Trophoblast cell (in vitro differentiated cells and primary cell): ENCODE measurements around the gene METTL22.

Experiments
- DNase-seq, 2 donors: peaks; one replicate each; pipeline ENCODE4 v3.0.0-alpha.2; 2016
- H2AFZ ChIP-seq: 2 replicates; pipeline ENCODE4 v1.6.1; 2013; ENCODE audit warnings: low read length, moderate library complexity, mild to moderate bottlenecking; ENCODE audit not compliant: insufficient read depth, poor library complexity
- H2AK5ac ChIP-seq: 2 replicates; pipeline ENCODE4 v1.6.1; 2013; ENCODE audit warnings: mild to moderate bottlenecking, low read length
- H2BK120ac ChIP-seq: 2 replicates; pipeline ENCODE4 v1.6.1; 2013; ENCODE audit warnings: low read length, mild to moderate bottlenecking, moderate library complexity; ENCODE audit not compliant: insufficient read depth, poor library complexity
- H2BK12ac ChIP-seq: 2 replicates; pipeline ENCODE4 v1.6.1; 2013; ENCODE audit warnings: mild to moderate bottlenecking, low read length, moderate library complexity
- H2BK5ac ChIP-seq: 2 replicates; pipeline ENCODE4 v1.6.1; 2013; ENCODE audit warnings: low read length, low read depth, moderate library complexity, mild to moderate bottlenecking; ENCODE audit not compliant: poor library complexity
- H3K14ac ChIP-seq: 2 replicates; pipeline ENCODE4 v1.6.1; 2013; ENCODE audit warnings: mild to moderate bottlenecking, low read length
- H3K18ac ChIP-seq: 2 replicates; pipeline ENCODE4 v1.6.1; 2013; ENCODE audit warnings: mild to moderate bottlenecking, low read length
- H3K23ac ChIP-seq: 2 replicates; pipeline ENCODE4 v1.6.1; 2013; ENCODE audit warnings: low read length
- H3K27ac ChIP-seq: 2 replicates; pipeline ENCODE4 v1.5.1; 2013; ENCODE audit warnings: low read depth, mild to moderate bottlenecking, inconsistent platforms, low read length, moderate library complexity
- H3K27me3 ChIP-seq: 2 replicates; pipeline ENCODE4 v1.6.1; 2013; ENCODE audit warnings: inconsistent platforms, mild to moderate bottlenecking, low read length, moderate library complexity; ENCODE audit not compliant: insufficient read depth
- H3K36me3 ChIP-seq, 2 experiments: 1 replicate in 1 of 2; 2 replicates in 1 of 2; pipeline ENCODE4 v1.6.1; 2013; ENCODE audit warnings: low read length in 2 of 2, mild to moderate bottlenecking in 2 of 2, moderate library complexity in 1 of 2; ENCODE audit not compliant: insufficient read depth in 2 of 2, control insufficient read depth in 1 of 2
- H3K4ac ChIP-seq: 2 replicates; pipeline ENCODE4 v1.6.1; 2013; ENCODE audit warnings: low read depth, mild to moderate bottlenecking, low read length, moderate library complexity
- H3K4me1 ChIP-seq, 2 experiments: 1 replicate in 1 of 2; 2 replicates in 1 of 2; pipeline ENCODE4 v1.6.1; 2013; ENCODE audit warnings: low read length in 2 of 2, mild to moderate bottlenecking in 2 of 2, moderate library complexity in 1 of 2; ENCODE audit not compliant: insufficient read depth in 2 of 2, control insufficient read depth in 1 of 2
- H3K4me2 ChIP-seq: 2 replicates; pipeline ENCODE4 v1.6.1; 2013; ENCODE audit warnings: inconsistent platforms, mild to moderate bottlenecking, low read length, moderate library complexity
- H3K4me3 ChIP-seq: 2 replicates; pipeline ENCODE4 v1.5.1; 2013; ENCODE audit warnings: mild to moderate bottlenecking, low read depth, low read length, inconsistent platforms
- H3K79me1 ChIP-seq: one replicate; pipeline ENCODE4 v1.6.1; 2013; ENCODE audit warnings: low read length
- H3K79me2 ChIP-seq: 2 replicates; pipeline ENCODE4 v1.6.1; 2013; ENCODE audit warnings: low read length, mild to moderate bottlenecking; ENCODE audit not compliant: control insufficient read depth, insufficient read depth, poor library complexity
- H3K9ac ChIP-seq: 2 replicates; pipeline ENCODE4 v1.6.1; 2013; ENCODE audit warnings: mild to moderate bottlenecking, low read length
- H3K9me3 ChIP-seq: 2 replicates; pipeline ENCODE4 v1.6.1; 2013; ENCODE audit warnings: low read depth, mild to moderate bottlenecking, control low read depth, inconsistent platforms, low read length; ENCODE audit not compliant: insufficient read depth
- H4K12ac ChIP-seq: 2 replicates; pipeline ENCODE4 v1.6.1; 2013; ENCODE audit warnings: low read depth, mild to moderate bottlenecking, low read length, moderate library complexity
- H4K8ac ChIP-seq: 2 replicates; pipeline ENCODE4 v1.6.1; 2013; ENCODE audit warnings: low read depth, mild to moderate bottlenecking, low read length, moderate library complexity
- H4K91ac ChIP-seq: one replicate; pipeline ENCODE4 v1.6.1; 2013; ENCODE audit warnings: low read depth, mild to moderate bottlenecking, low read length, moderate library complexity
- WGBS: extraction: QIAGEN DNeasy Blood & Tissue Kit; methylation state at CpG from one replicate; pipeline ENCODE4 v1.1.7; 2013; ENCODE audit warnings: missing lambda C conversion rate; ENCODE audit not compliant: insufficient read length, insufficient coverage; ENCODE audit errors: extremely low coverage; 5-methylcytosine and 5-hydroxymethylcytosine counted together

Gene METTL22

DNA sequence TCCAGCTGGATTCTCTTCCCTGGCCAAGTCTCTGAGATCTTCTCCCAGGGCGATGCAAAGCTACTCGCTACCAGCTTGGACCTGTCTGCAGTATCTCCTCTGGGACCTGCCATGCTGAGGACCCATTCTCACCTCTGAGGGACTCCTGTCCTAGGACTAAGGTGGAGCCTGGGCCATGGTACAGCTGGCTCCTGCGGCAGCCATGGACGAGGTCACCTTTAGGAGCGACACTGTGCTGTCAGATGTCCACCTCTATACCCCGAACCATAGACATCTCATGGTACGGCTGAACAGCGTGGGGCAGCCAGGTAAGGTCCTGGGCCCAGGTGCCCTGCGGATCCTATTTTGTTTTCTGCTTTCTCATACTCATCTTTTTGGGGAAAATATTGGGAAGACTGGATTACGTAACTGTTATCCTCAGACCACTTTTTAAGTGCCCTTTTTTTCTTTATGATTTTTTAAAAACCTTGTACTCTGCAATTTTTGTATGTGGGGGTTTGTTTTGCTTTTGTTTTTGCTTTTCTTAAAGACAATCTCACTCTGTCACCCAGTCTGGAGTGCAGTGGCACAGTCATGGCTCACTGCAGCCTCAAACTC lies 4.1 kb downstream of the METTL22 start:
- no peak overlapping the region for H3K9ac ChIP-seq
- no peak overlapping the region for H4K8ac ChIP-seq
- H2BK120ac ChIP-seq: no peak overlapping the region
- no peak overlapping the region for H3K4me2 ChIP-seq
- no peak overlapping the region for H3K27ac ChIP-seq
- no peaks in the 10 kb centered on the region for H3K27me3 ChIP-seq
- peaks cover 48 to 50% of the 10 kb centered on the region in 2 experiments for H3K36me3 ChIP-seq
- peaks cover 0 to 3% of the 10 kb centered on the region in 2 experiments for H3K4me1 ChIP-seq
- no peak overlapping the region for H2BK5ac ChIP-seq
- H2AFZ ChIP-seq: no peak overlapping the region
- no peak overlapping the region for H3K14ac ChIP-seq
- no peak overlapping the region for H3K4me3 ChIP-seq
- no peak overlapping the region for H3K23ac ChIP-seq
- no peak overlapping the region for H2BK12ac ChIP-seq
- peaks cover 8% of the 10 kb centered on the region for H3K79me2 ChIP-seq
- no peak overlapping the region for H3K18ac ChIP-seq
- H2AK5ac ChIP-seq: no peak overlapping the region
- H3K9me3 ChIP-seq: no peaks in the 10 kb centered on the region
- no peak for DNase-seq
- H3K4ac ChIP-seq: no peak overlapping the region
- peaks cover 6% of the 10 kb centered on the region for H3K79me1 ChIP-seq
- WGBS: no CpG with 5 or more reads among the region's 10 CpGs
- H4K12ac ChIP-seq: no peak overlapping the region
- H4K91ac ChIP-seq: no peak overlapping the region

DNA sequence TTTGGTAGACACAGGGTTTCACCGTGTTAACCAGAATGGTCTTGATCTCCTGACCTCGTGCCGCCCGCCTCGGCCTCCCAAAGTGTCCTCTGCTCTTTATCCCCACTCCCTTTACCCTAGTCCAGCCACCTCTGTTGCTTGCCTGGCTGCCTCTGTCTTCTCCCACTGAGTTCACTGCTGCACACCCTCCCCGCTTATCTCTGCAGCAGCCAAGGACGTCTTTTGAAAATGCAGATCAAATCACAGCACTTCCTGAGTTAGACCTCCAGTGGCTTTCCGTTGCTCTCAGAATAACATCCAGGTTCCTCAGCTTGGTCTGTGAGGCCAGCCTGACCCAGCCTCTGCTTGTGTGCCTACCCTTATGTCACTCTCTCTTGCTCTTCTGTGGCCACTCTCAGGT lies 5.4 kb downstream of the METTL22 start:
- Histone ChIP-seq H3K23ac (no peak overlapping the region), H3K4me2 (no peak overlapping the region), H2BK5ac (no peak overlapping the region), H2AK5ac (no peak overlapping the region), H4K91ac (no peak overlapping the region), H2BK120ac (no peak overlapping the region), H3K14ac (no peak overlapping the region), H3K27me3 (no peaks in the 10 kb centered on the region), H4K12ac (no peak overlapping the region), H3K27ac (no peak overlapping the region), H3K18ac (no peak overlapping the region), H3K36me3 (peaks cover 58 to 60% of the 10 kb centered on the region in 2 experiments), H2BK12ac (no peak overlapping the region), H2AFZ (no peak overlapping the region), H3K9me3 (no peaks in the 10 kb centered on the region), H3K9ac (no peak overlapping the region), H3K79me2 (peaks cover 4% of the 10 kb centered on the region), H4K8ac (no peak overlapping the region), H3K4me1 (peaks cover 0 to 3% of the 10 kb centered on the region in 2 experiments), H3K4ac (no peak overlapping the region), H3K79me1 (peaks cover 2% of the 10 kb centered on the region), H3K4me3 (no peak overlapping the region)
- WGBS: no CpG with 5 or more reads among the region's 8 CpGs
- DNase-seq: no peak

DNA sequence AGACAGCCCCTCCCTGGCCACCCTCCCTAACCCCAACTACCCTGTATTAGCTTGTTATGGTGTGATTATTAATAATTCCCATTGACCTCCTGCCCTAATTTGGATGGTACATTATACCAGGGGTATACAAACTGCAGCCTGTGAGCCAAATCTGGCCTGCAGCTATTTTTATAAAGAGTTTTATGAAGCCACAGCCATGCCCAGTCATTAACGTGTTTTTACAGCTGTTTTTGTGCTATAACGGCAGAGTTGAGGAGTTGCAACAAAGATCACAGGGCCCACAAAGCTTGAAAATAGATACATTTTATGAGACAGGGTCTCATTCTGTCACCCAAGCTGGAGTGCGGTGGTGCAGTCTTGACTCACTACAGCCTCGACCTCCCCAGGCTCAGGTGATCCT lies 6.0 kb downstream of the METTL22 start:
- no peaks in the 10 kb centered on the region for H3K27me3 ChIP-seq
- H3K4ac ChIP-seq: no peak overlapping the region
- no peak overlapping the region for H4K8ac ChIP-seq
- H3K4me2 ChIP-seq: no peak overlapping the region
- H3K27ac ChIP-seq: no peak overlapping the region
- no peaks in the 10 kb centered on the region for H3K9me3 ChIP-seq
- H4K91ac ChIP-seq: no peak overlapping the region
- no peak overlapping the region for H3K9ac ChIP-seq
- H2BK12ac ChIP-seq: no peak overlapping the region
- WGBS: no CpG with 5 or more reads among the region's 4 CpGs
- peaks cover 62 to 65% of the 10 kb centered on the region in 2 experiments for H3K36me3 ChIP-seq
- no peaks in the 10 kb centered on the region for H3K79me2 ChIP-seq
- no peak overlapping the region for H3K4me3 ChIP-seq
- no peak overlapping the region for H4K12ac ChIP-seq
- H3K23ac ChIP-seq: no peak overlapping the region
- H3K4me1 ChIP-seq: no peaks in the 10 kb centered on the region
- no peak overlapping the region for H3K18ac ChIP-seq
- no peak overlapping the region for H2BK120ac ChIP-seq
- no peak overlapping the region for H2AFZ ChIP-seq
- H2AK5ac ChIP-seq: no peak overlapping the region
- no peak overlapping the region for H3K14ac ChIP-seq
- H3K79me1 ChIP-seq: no peaks in the 10 kb centered on the region
- H2BK5ac ChIP-seq: no peak overlapping the region
- no peak for DNase-seq

DNA sequence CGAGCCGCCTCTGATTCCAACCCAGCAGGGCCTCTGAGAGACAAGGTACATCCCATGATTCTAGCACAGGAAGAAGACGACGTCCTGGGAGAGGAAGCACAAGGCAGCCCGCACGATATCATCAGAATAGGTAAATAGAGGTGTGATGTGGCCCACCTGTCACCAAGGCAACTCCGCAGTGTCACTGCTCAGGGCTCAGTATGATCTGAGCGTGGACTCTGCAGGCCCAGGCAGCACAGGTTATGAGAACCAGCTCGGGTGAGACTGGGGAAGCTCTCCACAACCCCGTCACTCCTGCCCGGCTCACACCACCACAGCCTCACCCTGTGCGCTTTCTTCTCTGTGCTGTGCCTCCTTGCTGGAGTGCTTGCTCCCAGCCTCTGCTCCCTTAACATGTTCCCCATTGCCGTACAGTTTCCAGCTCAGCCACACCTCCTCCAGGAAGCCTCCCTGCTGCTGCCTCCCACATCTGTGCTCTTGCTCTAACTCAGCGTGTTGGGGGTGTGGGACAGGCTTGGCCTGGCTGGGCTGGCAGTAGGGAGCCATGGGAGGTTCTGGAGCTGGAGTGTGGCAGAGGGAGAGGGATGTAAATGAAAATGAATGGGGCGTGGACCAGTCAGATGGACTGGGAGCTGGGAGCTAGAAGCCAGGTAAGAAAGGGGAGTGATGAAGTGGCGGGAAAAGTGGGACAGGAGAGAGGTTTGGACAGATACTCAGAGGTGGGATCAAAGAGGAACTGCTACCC lies 7.7 kb downstream of the METTL22 start:
- H3K27ac ChIP-seq: no peak overlapping the region
- no peak overlapping the region for H3K18ac ChIP-seq
- no peak overlapping the region for H3K9ac ChIP-seq
- H3K36me3 ChIP-seq: peaks cover 72 to 73% of the 10 kb centered on the region in 2 experiments
- H4K8ac ChIP-seq: no peak overlapping the region
- no peak overlapping the region for H4K12ac ChIP-seq
- H3K23ac ChIP-seq: no peak overlapping the region
- no peak overlapping the region for H2BK5ac ChIP-seq
- H2BK12ac ChIP-seq: no peak overlapping the region
- no peaks in the 10 kb centered on the region for H3K79me1 ChIP-seq
- no peak overlapping the region for H3K14ac ChIP-seq
- no peaks in the 10 kb centered on the region for H3K79me2 ChIP-seq
- no peaks in the 10 kb centered on the region for H3K27me3 ChIP-seq
- no peak overlapping the region for H2BK120ac ChIP-seq
- no peak overlapping the region for H4K91ac ChIP-seq
- H3K9me3 ChIP-seq: no peaks in the 10 kb centered on the region
- H2AK5ac ChIP-seq: no peak overlapping the region
- H2AFZ ChIP-seq: no peak overlapping the region
- no peaks in the 10 kb centered on the region for H3K4me1 ChIP-seq
- H3K4ac ChIP-seq: no peak overlapping the region
- WGBS: no CpG with 5 or more reads among the region's 16 CpGs
- H3K4me2 ChIP-seq: no peak overlapping the region
- peak overlapping the region; percentile 21 for H3K4me3 ChIP-seq
- no peak for DNase-seq
